ENCODE measurements around the gene SMIM35.

SMIM35 gene

DNA sequence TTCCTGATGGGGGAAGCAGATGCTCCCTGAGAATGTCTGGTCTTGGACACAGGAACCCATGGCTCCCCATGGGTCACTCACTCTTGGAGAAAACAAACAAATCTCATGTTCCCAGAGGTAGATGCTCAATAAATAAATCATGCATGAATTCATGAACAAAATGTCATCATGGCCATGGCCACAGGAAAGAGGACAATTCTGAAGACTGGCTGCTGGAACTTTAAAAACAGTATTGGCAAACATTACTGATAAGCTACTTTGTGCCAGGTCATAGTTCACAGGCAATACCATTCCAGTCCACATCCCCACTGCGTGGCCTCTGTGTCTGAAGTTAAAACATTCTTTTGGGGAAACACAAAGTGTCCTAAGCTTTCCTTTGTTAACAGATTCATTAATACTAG is 9.2 kb upstream of the SMIM35 start:
- Histone ChIP-seq H3K9ac (ENCODE audit: low read length) (no peak overlapping the region), H3F3A (ENCODE audit: insufficient read depth) (no peaks in the 10 kb centered on the region), H3K27ac (ENCODE audit: low read depth, low read length) (no peak overlapping the region), H3K4me2 (ENCODE audit: low read depth, low read length, poor library complexity, severe bottlenecking) (no peak overlapping the region), H3K9me3 (ENCODE audit: insufficient read depth, low read length) (no peaks in the 10 kb centered on the region), H3K36me3 (ENCODE audit: low read length) (no peaks in the 10 kb centered on the region), H4K20me1 (ENCODE audit: low read depth, low read length) (no peaks in the 10 kb centered on the region), H3K9me2 (replicated peaks; ENCODE audit: insufficient read depth, low read length) (no peaks in the 10 kb centered on the region), H2AFZ (ENCODE audit: low read depth, low read length, severe bottlenecking) (no peak overlapping the region), H3K27me3 (ENCODE audit: low read length) (no peaks in the 10 kb centered on the region), H3K79me2 (ENCODE audit: insufficient read depth, low read length) (no peaks in the 10 kb centered on the region), H3K4me3 (ENCODE audit: insufficient read depth, low read length, poor library complexity, severe bottlenecking) (no peak overlapping the region)
- TF ChIP-seq, protein P1, sequence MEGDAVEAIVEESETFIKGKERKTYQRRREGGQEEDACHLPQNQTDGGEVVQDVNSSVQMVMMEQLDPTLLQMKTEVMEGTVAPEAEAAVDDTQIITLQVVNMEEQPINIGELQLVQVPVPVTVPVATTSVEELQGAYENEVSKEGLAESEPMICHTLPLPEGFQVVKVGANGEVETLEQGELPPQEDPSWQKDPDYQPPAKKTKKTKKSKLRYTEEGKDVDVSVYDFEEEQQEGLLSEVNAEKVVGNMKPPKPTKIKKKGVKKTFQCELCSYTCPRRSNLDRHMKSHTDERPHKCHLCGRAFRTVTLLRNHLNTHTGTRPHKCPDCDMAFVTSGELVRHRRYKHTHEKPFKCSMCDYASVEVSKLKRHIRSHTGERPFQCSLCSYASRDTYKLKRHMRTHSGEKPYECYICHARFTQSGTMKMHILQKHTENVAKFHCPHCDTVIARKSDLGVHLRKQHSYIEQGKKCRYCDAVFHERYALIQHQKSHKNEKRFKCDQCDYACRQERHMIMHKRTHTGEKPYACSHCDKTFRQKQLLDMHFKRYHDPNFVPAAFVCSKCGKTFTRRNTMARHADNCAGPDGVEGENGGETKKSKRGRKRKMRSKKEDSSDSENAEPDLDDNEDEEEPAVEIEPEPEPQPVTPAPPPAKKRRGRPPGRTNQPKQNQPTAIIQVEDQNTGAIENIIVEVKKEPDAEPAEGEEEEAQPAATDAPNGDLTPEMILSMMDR (IDR thresholded peaks at IDR 0.05; ENCODE audit: insufficient read depth, low read length, poor library complexity, severe bottlenecking) = no peak
- no peak for TF ChIP-seq EZH2phosphoT487 (conservative IDR thresholded peaks at IDR 0.05; ENCODE audit: low read length)

DNA sequence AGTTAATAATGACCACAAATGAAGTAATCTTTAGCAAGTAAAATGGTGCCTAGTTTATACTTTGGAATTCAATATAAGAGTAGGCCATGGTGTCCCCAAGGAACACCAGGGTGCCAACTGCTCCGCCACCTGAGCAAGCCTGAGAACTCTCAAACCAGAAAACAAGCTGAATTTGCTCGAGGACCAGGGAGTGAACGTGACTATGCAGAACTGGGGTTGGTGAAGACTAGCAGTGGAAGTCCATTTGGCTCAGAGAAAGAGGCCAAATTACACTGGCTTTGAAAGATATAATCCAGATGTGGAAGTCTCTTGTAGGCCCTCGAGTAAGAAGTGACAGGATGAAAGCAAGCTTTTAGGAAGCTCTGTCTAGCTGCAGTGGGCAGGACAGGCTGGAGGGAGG is 8.7 kb upstream of the SMIM35 start:
- H3F3A ChIP-seq (ENCODE audit: insufficient read depth) = no peaks in the 10 kb centered on the region

DNA sequence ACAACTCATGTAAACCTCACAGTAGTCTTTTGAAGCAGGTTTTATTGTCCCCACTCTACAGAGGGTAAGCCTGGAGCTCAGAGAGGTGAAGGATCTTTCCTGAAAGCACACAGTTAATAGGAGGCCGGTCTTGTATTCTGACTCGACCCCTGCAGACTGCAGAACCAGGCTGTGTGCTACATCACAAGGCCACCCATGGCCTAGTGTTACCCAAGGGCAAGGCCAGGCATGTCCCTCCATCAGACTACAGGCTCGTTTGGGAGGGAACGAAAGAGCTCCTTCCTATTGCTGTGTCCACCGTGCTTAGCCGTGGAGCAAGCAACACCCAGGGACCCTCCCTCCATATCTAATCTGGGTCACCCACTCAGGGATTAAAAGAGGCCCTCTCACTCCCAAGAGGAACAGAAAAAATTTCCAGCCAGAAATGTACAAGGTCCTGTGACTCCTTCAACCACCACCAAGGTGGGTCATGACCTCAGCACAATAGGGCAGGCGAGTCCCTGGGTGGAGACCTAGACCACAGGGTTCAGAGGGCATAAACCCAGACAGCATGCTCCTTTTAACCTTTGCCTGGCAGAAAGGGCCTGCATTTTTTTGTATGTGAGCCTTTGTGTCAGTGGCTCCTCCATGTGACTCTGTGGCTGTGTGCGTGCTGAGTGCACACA is 6.3 kb upstream of the SMIM35 start:
- no peak for TF ChIP-seq EZH2phosphoT487 (conservative IDR thresholded peaks at IDR 0.05; ENCODE audit: low read length)
- TF ChIP-seq, protein P1 (IDR thresholded peaks at IDR 0.05; ENCODE audit: insufficient read depth, low read length, poor library complexity, severe bottlenecking) = no peak
- no peaks in the 10 kb centered on the region for H3K36me3 ChIP-seq (ENCODE audit: low read length)
- no peaks in the 10 kb centered on the region for H3K79me2 ChIP-seq (ENCODE audit: insufficient read depth, low read length)
- H3K27me3 ChIP-seq (ENCODE audit: low read length) = no peaks in the 10 kb centered on the region
- H3K4me3 ChIP-seq (ENCODE audit: insufficient read depth, low read length, poor library complexity, severe bottlenecking) = no peak overlapping the region
- no peak overlapping the region for H3K4me2 ChIP-seq (ENCODE audit: low read depth, low read length, poor library complexity, severe bottlenecking)
- no peaks in the 10 kb centered on the region for H3F3A ChIP-seq (ENCODE audit: insufficient read depth)
- no peak overlapping the region for H3K27ac ChIP-seq (ENCODE audit: low read depth, low read length)
- H3K9ac ChIP-seq (ENCODE audit: low read length) = no peak overlapping the region
- no peak overlapping the region for H2AFZ ChIP-seq (ENCODE audit: low read depth, low read length, severe bottlenecking)
- peaks cover 2% of the 10 kb centered on the region; the same call in 1 of the 2 replicates for H3K9me3 ChIP-seq (ENCODE audit: insufficient read depth, low read length)
- H4K20me1 ChIP-seq (ENCODE audit: low read depth, low read length) = no peaks in the 10 kb centered on the region
- no peaks in the 10 kb centered on the region for H3K9me2 ChIP-seq (replicated peaks; ENCODE audit: insufficient read depth, low read length)

More for the DNA sequence above, 8.7 kb upstream of the SMIM35 start:
- no peak overlapping the region for H3K9ac ChIP-seq (ENCODE audit: low read length)
- no peaks in the 10 kb centered on the region for H3K79me2 ChIP-seq (ENCODE audit: insufficient read depth, low read length)
- no peak overlapping the region for H3K27ac ChIP-seq (ENCODE audit: low read depth, low read length)
- no peaks in the 10 kb centered on the region for H4K20me1 ChIP-seq (ENCODE audit: low read depth, low read length)
- no peaks in the 10 kb centered on the region for H3K36me3 ChIP-seq (ENCODE audit: low read length)
- TF ChIP-seq, protein P1 (IDR thresholded peaks at IDR 0.05; ENCODE audit: insufficient read depth, low read length, poor library complexity, severe bottlenecking) = no peak
- TF ChIP-seq EZH2phosphoT487 (conservative IDR thresholded peaks at IDR 0.05; ENCODE audit: low read length) = no peak
- H3K27me3 ChIP-seq (ENCODE audit: low read length) = no peaks in the 10 kb centered on the region
- no peak overlapping the region for H3K4me2 ChIP-seq (ENCODE audit: low read depth, low read length, poor library complexity, severe bottlenecking)
- H2AFZ ChIP-seq (ENCODE audit: low read depth, low read length, severe bottlenecking) = no peak overlapping the region
- H3K9me3 ChIP-seq (ENCODE audit: insufficient read depth, low read length) = no peaks in the 10 kb centered on the region
- no peak overlapping the region for H3K4me3 ChIP-seq (ENCODE audit: insufficient read depth, low read length, poor library complexity, severe bottlenecking)
- H3K9me2 ChIP-seq (replicated peaks; ENCODE audit: insufficient read depth, low read length) = no peaks in the 10 kb centered on the region

Measured in SU-DHL-6 (cell line).